HepG2 (cell line): ENCODE data around the gene MRM3. TPM values are rescaled to one million over a fixed set of nuclear protein-coding genes. Genes with fewer than 3 reads are reported as not detected.

Source experiments
- CENPBD1 ChIP-seq: sonication (generic); formaldehyde crosslinking; IDR thresholded peaks from 2 replicates; pipeline ENCODE4 v1.8.0; 2022; ENCODE audit warnings: missing genetic modification reagents, low read depth, mild to moderate bottlenecking, borderline replicate concordance
- E2F2 ChIP-seq: sonication (generic); formaldehyde crosslinking; IDR thresholded peaks from 2 replicates; pipeline ENCODE4 v1.4.0; 2020; ENCODE audit warnings: missing genetic modification reagents, borderline replicate concordance
- GPN1 ChIP-seq: sonication (generic); formaldehyde crosslinking; IDR thresholded peaks from 2 replicates; pipeline ENCODE4 v1.5.1; 2020; ENCODE audit warnings: missing genetic modification reagents, borderline replicate concordance
- HOMEZ ChIP-seq: IDR thresholded peaks from 2 replicates; pipeline ENCODE4 v1.6.1; 2016; ENCODE audit warnings: low read depth
- RBM39 ChIP-seq: fragments of 200-400 bp; formaldehyde crosslinking; IDR thresholded peaks from one replicate; pipeline ENCODE4 v1.6.1; 2018; ENCODE audit warnings: antibody characterized with exemption, mild to moderate bottlenecking, low read depth, low read length; ENCODE audit not compliant: poor library complexity, severe bottlenecking
- SMAD1 ChIP-seq: sonication (generic); formaldehyde crosslinking; IDR thresholded peaks from 2 replicates; pipeline ENCODE4 v1.4.0; 2020; ENCODE audit warnings: missing genetic modification reagents, low read depth, mild to moderate bottlenecking, borderline replicate concordance
- SNAPC5 ChIP-seq: sonication (generic); formaldehyde crosslinking; IDR thresholded peaks from 2 replicates; pipeline ENCODE4 v1.8.1; 2023; ENCODE audit warnings: mild to moderate bottlenecking, missing genetic modification reagents, borderline replicate concordance
- SP140L ChIP-seq: sonication (generic); formaldehyde crosslinking; IDR thresholded peaks from 2 replicates; pipeline ENCODE4 v1.4.0; 2020; ENCODE audit warnings: missing genetic modification reagents, borderline replicate concordance
- STAT5B ChIP-seq: sonication (generic); formaldehyde crosslinking; IDR thresholded peaks from 2 replicates; pipeline ENCODE4 v1.4.0; 2020; ENCODE audit warnings: missing genetic modification reagents
- TOPORS ChIP-seq: sonication (generic); formaldehyde crosslinking; IDR thresholded peaks from 2 replicates; pipeline ENCODE4 v1.8.0; 2023; ENCODE audit warnings: mild to moderate bottlenecking, missing genetic modification reagents
- ZFX ChIP-seq: sonication (generic); formaldehyde crosslinking; IDR thresholded peaks from 2 replicates; pipeline ENCODE4 v1.4.0; 2020; ENCODE audit warnings: mild to moderate bottlenecking, low read depth, missing genetic modification reagents, moderate library complexity
- ZFY ChIP-seq: sonication (generic); formaldehyde crosslinking; IDR thresholded peaks from 2 replicates; pipeline ENCODE4 v1.4.0; 2020; ENCODE audit warnings: missing genetic modification reagents
- ZNF124 ChIP-seq: sonication (generic); formaldehyde crosslinking; IDR thresholded peaks from 2 replicates; pipeline ENCODE4 v1.4.0; 2020; ENCODE audit warnings: missing genetic modification reagents
- ZNF281 ChIP-seq: sonication (generic); formaldehyde crosslinking; IDR thresholded peaks from 2 replicates; pipeline ENCODE4 v1.4.0; 2020; ENCODE audit warnings: missing genetic modification reagents, borderline replicate concordance
- ZNF292 ChIP-seq: sonication (generic); formaldehyde crosslinking; IDR thresholded peaks from 2 replicates; pipeline ENCODE4 v1.8.1; 2022; ENCODE audit warnings: mild to moderate bottlenecking, low read depth, missing genetic modification reagents, borderline replicate concordance
- ZNF33B ChIP-seq: sonication (generic); formaldehyde crosslinking; IDR thresholded peaks from 2 replicates; pipeline ENCODE4 v1.5.1; 2020; ENCODE audit warnings: mild to moderate bottlenecking, missing genetic modification reagents
- ZNF569 ChIP-seq: sonication (generic); formaldehyde crosslinking; IDR thresholded peaks from 2 replicates; pipeline ENCODE4 v1.5.0; 2020; ENCODE audit warnings: mild to moderate bottlenecking, missing genetic modification reagents, moderate library complexity, borderline replicate concordance
- ZNF598 ChIP-seq: sonication (generic); formaldehyde crosslinking; IDR thresholded peaks from 2 replicates; pipeline ENCODE4 v1.5.1; 2020; ENCODE audit warnings: mild to moderate bottlenecking, missing genetic modification reagents, borderline replicate concordance
- ZNF724P ChIP-seq: sonication (generic); formaldehyde crosslinking; IDR thresholded peaks from 2 replicates; pipeline ENCODE4 v1.8.0; 2022; ENCODE audit warnings: missing genetic modification reagents, borderline replicate concordance
- ZNF782 ChIP-seq: sonication (generic); formaldehyde crosslinking; IDR thresholded peaks from 2 replicates; pipeline ENCODE4 v1.4.0; 2020; ENCODE audit warnings: missing genetic modification reagents, mild to moderate bottlenecking, borderline replicate concordance
- ZNF850 ChIP-seq: sonication (generic); formaldehyde crosslinking; conservative IDR thresholded peaks from 2 replicates; pipeline ENCODE4 v1.9.0; 2021; ENCODE audit warnings: mild to moderate bottlenecking, missing genetic modification reagents
- ZNF879 ChIP-seq: sonication (generic); formaldehyde crosslinking; IDR thresholded peaks from 2 replicates; pipeline ENCODE4 v1.8.1; 2023; ENCODE audit warnings: missing genetic modification reagents
- polyA plus RNA-seq, 8 experiments: library from polyadenylated mRNA; depleted of rRNA in 3 of 8; stranded (reverse) in 7 of 8; unstranded in 1 of 8; fragments of >200 nt; fragmentation: Illumina TruSeq in 4 of 8; extraction: Trizol in 4 of 8; gene quantifications; 2 replicates each; pipeline versions ENCODE4 v1.2.1 to v1.2.3, GENCODE V29; 2011 to 2016; ENCODE audit warnings: low read depth in 4 of 8, missing spikeins in 1 of 8, mixed read lengths in 1 of 8; ENCODE audit not compliant: insufficient read depth in 1 of 8
- total RNA-seq, 5 experiments: library from RNA; depleted of rRNA; stranded (reverse); fragments of >200 nt; fragmentation: Illumina TruSeq; extraction: Trizol; gene quantifications; 2 replicates each; pipeline ENCODE4 v1.2.3, GENCODE V29; 2016; ENCODE audit warnings: low read depth in 1 of 5

MRM3 gene
- total and polyA plus RNA-seq, 2 of the 13 experiments (the other 11 are each of a cell fraction or from before 2014, with no cell fraction given) = 12.3 to 25.5 TPM

- no peak for TF ChIP-seq HOMEZ (CRISPR knock-in tag)
- no peak for TF ChIP-seq ZNF850 (CRISPR knock-in tag)
- TF ChIP-seq ZNF569 (CRISPR knock-in tag) = no peak; the same call in 1 of the 2 replicates
- peak; percentile 79 for TF ChIP-seq RBM39
- TF ChIP-seq ZNF281 (CRISPR knock-in tag) = peak; percentile 39; the same call in 1 of the 2 replicates
- no peak for TF ChIP-seq GPN1 (CRISPR knock-in tag)
- TF ChIP-seq SMAD1 = peak; percentile 92; the same call in 1 of the 2 replicates
- TF ChIP-seq STAT5B (CRISPR knock-in tag) = no peak
- peak; percentile 93; the same call in 1 of the 2 replicates for TF ChIP-seq ZNF124 (CRISPR knock-in tag)
- TF ChIP-seq ZNF724P = peak; percentile 90; the same call in 1 of the 2 replicates
- 0 out of 2 replicates have a peak, but pooled peaks have one; percentile 38 for TF ChIP-seq SNAPC5 (CRISPR knock-in tag)
- peak; percentile 96 for TF ChIP-seq ZFY
- peak; percentile 98 for TF ChIP-seq ZFX (CRISPR knock-in tag)
- TF ChIP-seq E2F2 (CRISPR knock-in tag) = peak; percentile 84; the same call in 1 of the 2 replicates
- peak; percentile 70; the same call in 1 of the 2 replicates for TF ChIP-seq TOPORS (CRISPR knock-in tag)
- TF ChIP-seq ZNF879 (CRISPR knock-in tag) = no peak
- no peak for TF ChIP-seq CENPBD1 (CRISPR knock-in tag)
- TF ChIP-seq ZNF292 (CRISPR knock-in tag) = no peak
- peak; percentile 12; the same call in 1 of the 2 replicates for TF ChIP-seq SP140L
- TF ChIP-seq ZNF598 (CRISPR knock-in tag) = peak; percentile 20; the same call in 1 of the 2 replicates
- TF ChIP-seq ZNF33B (CRISPR knock-in tag) = peak; percentile 77
- TF ChIP-seq ZNF782 = peak; percentile 88
These were observed at the start of gene MRM3, which contains the start of gene GLOD4 (continued) for GRCh38 chr17:781805-782731.
